COLO668 (cell line): ENCODE results near the gene KIF1B.
"Not testable (repeated sequence)": the region's sequence is repeated elsewhere in the genome, so short reads cannot be mapped to it uniquely, and the experiment has no call there.

ENCODE experiments used
- DNase-seq: peaks from one replicate; lab custom pipeline; 2025; ENCODE audit not compliant: unreplicated experiment; lab: John Stamatoyannopoulos, UW

The KIF1B gene

DNA sequence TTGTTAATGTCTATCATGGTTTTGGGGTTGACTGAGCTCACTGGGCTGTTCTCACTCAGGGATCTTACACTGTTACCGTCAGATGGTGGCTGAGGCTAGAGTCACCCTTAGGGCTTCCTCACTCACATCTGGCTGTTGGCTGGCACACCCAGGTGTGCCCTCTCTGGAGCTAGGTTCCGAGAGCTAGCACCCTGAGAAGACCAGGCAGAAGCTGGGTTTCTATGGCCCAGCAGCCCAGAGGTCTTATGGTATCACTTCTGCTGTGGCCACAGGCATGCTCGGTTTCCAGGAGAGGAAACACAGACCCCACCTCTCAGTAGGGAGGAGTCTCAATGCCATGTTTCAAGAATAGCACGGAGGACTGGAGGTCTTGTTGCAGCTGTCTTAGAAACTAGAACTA, 20.7 kb upstream of the KIF1B start:
- DNase-seq = no peak

DNA sequence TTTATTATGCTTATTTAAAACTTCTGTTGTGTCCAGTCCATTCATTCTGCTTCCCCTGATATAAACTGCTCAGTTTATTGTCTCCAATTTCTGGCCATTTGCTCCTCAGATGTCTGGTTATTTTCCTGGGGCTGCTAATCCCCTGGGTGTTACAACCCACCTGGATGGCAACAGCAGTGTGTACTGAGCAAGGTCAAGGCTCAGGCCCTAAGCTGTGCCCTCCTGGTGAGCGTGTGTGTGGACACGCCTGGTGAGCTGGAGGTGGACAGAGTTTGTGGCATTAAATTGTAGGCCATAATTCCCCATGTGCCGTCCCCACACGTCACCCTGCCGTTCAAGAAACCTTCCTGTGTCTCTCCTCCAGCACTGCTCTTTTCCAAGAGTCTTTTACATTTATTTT, 18.1 kb upstream of the KIF1B start:
- DNase-seq = no peak

DNA sequence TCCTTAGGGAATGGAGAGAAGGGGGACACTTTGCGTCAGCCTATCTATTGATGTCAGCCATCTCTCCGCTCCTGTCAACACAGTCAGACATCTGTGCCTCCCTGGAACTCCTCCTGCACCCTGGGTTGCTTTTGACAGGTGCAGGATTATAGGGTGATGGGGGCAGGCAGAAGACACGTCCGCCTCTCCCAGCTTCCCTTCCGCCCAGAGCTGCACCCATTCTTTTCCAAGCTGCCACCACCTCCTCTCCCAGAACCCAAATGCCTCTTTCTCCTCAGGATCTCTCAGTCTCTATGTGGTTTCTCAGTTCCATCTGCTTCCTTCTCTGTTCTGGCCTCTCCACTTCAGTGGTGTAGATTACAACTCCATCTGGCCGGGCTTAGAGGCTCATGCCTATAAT, 17.1 kb upstream of the KIF1B start:
- no peak for DNase-seq

DNA sequence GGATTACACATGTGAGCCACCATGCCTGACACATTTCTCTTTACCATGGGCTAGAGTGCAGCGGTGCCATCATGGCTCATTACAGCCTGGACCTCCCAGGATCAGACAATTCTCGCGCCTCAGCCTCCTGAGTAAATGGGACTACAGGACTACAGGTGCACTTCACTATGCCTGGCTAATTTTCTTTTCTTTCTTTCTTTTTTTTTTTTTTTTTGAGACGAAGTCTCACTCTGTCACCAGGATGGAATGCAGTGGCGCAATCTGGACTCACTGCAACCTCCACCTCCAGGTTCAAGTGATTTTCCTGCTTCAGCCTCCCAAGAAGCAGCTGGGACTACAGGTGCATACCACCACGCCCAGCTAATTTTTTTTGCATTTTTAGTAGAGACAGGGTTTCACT, 14.8 kb upstream of the KIF1B start:
- DNase-seq = no peak

DNA sequence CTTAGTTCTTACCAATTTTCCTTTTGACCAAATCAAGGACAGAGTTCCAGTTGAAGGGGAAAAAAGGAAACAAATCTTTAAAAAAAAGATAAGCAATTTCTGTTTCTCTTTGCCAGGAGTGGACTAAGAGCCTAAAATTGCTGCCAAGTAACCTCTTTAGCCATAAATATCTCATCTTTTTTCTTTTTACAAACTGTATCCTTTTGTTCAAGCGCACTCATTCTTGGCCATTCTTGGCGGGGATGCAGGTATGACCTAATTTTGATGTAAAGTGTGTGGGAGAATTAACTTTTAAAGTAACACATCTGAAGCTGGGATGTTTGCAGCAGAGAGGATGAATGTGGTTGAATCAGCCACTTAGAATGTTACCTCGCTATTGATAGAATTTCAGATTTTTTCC, 13.4 kb upstream of the KIF1B start:
- DNase-seq = no peak

DNA sequence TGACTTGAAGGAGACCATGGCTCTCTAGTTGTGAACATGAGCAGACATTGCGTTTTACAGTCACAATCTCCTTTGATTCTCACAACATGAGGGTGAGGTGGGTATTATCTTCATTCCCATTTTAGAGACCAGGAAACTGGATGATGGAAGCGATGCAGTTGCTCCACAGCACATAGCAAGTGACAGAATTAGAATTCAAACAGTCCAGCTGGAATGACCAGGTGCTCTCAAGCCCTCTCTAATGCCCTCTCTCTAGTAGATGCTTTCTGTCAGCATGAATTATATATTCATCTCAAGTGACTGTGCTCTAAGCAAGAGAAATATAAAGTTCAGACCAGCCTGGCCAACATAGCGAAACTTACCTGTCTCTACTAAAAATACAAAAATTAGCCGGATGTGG, 9.8 kb upstream of the KIF1B start:
- DNase-seq = no peak

DNA sequence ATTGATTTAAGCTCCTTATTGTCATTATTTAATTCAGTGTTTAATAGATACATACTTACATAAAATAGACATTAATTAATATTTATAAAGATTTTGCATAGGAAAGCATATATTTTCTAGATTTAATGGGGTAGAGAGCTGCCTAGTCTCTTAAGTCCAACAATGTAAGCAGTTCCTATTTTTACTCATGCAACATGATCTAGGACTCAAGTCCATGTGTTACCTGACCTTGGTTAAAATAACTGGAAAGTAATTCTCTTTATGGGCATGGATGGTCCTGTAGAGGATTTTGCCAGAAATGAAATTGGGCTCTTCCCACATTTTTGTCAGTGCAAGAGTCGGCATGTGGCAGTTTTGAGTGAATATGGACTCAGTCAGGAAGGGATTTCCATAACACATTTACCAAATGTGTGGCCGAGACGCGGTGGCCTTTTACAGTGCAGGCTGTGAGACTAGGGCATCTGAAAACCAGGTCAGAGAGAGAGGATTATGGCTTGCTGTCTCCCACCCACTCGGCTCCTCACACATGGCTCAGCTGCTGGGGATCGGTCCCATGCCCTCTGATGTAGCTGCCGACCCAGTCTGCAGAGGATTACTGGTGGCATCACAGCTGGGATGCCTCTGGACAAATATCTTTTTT, 6.2 kb upstream of the KIF1B start:
- DNase-seq = no peak

DNA sequence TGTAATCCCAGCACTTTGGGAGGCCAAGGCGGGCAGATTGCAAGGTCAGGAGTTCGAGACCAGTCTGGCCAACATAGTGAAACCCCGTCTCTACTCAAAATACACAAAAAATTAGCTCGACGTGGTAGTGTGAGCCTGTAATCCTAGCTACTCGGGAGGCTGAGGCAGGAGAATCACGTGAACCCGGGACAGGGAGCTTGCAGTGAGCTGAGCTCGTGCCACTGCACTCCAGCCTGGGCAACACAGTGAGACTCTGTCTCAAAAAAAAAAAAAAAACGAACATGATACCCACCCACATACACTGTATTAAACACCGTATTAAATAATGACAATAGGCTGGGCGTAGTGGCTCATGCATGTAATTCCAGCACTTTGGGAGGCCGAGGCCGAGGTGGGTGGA, 5.2 kb upstream of the KIF1B start:
- not testable (repeated sequence) for DNase-seq

DNA sequence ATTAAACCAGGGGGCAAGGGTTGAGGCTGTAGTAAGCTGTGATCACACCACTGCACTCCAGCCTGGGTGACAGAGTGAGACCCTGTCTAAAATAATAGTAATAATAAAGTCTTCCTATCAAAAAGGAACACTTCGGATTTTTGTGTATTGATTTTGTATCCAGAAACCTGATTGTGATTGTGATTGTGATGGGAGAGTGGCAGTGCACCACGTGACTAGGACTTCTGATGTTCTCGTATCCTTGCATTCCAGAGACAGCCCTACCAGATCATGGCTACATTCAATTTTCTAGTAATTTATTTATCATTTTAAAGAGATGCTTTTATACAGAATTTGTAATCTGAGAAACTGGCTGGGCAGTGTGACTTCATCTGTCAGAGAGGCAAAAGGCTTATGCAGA, 2.6 kb upstream of the KIF1B start:
- no peak for DNase-seq

DNA sequence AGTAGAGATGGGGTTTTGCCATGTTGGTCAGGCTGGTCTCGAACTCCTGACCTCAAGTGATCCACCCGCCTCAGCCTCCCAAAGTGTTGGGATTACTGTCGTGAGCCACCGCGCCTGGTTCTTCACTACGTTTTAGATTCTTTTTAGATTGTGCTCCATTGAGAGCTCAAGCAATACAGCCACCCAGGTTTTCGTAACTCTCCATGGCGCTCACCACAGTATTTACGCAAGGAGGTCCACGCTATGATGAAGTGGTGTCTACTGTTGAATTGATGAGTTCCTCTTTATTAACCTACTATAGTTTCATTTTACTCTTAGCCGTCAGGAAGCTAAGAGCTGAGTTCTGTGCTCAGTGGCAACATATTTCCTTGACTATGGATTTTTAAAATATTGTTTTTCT, 1.8 kb upstream of the KIF1B start:
- no peak for DNase-seq

DNA sequence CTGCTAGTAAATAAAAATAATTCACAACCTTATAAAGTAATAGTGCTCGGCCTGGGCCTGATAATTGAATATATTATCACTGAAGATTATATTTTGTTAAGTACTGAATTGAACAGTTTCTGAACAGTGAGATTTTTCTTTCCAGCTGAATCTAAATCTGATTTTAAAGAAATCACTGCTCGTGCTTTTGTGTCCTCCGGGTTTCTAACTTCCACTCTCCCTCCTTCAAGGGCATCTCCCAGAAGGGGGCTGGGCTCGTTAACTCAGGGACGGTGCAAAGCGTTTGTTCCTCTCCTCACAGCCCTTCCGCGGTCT, 823 bp upstream of the KIF1B start:
- DNase-seq = no peak

DNA sequence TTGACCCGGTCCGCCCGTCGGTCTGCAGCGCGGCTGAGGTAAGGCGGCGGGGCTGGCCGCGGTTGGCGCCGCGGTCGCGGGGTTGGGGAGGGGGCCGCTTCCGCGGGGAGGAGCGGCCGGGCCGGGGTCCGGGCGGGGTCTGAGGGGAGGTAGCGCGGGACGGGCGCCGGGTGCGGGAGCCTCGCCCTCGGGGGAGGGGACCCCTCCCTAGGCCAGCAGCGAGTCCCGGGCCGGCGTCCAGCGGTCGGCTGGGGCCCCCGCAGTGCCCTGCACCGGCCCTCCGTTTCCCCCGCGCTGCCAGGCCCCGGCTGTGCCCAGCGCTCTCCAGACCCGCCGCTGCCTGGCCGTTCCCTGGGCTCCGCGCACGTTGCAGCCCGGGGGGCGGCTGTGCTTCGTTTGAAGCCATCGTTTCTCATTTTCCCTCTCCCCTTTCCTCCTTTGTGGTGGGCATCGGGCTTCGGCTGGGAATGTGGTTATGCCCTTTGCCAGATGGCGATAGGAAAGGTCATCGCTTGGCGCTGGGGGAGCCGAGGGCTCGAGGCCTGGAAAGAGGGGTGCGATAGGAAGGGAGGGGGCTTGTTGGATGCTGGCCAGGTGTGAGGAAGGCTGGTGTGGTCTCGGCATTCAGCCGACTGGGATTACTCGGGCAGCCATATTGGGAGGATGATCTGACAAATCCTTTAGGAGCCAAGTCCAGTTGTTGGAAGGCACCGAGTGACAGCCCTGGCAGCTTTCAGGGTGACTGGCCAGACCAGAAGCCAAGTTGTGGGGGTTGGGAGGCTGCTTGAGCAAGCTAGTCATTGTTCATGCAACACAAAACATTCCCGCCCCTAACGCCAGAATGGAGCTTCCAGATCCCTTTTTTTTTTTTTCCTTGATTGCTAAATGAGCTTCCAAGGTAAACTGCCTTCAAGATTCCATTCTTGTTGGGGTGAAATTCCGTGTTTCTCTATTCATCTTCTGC, 753 bp downstream of the KIF1B start:
- DNase-seq = peak; percentile 79

DNA sequence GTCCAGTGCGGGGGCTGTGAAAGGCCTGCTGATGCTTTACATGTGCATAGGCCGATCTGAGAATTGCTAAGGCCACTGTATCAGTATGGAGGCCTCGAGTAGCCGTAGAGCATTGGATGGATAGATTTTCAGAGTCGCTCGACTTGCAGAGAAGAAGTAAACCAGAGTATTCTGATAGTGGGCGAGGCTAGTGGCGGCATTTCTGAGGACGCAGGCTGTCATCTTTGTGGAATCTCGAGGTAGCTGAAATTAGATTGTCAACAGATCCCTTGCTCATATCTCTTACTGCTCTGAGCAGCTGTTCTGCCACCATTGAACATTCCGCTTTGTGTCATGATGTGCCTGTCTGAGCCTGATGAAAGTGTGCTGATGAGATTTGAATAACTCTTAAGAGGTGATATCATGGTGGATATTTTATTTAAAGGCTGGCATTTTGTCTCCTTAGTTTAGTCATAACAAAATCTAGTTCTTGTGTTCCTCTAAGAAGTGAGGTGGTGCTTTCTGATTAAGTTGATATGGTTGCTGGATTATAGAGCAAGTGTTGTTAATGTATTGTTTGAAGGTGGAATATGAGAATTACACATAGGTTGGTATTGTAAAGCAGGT, 1.5 kb downstream of the KIF1B start:
- peak; percentile 63 for DNase-seq

DNA sequence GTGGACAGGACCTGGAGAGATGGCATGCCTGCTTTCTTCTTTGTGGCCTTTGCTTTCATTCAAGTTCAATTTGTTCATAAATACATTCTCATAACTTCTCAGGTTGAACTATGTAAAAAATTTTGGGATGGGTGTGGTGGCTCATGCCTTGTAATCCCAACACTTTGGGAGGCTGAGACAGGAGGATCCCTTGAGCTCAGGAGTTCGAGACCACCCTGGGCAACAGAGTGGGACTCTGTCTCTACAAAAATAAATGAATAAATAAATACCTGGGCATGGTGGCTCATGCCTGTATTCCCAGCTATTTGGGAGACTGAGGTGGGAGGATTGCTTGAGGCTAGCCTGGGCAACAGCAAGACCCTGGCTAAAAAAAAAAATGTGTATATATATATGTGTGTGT, 2.1 kb downstream of the KIF1B start:
- no peak for DNase-seq

DNA sequence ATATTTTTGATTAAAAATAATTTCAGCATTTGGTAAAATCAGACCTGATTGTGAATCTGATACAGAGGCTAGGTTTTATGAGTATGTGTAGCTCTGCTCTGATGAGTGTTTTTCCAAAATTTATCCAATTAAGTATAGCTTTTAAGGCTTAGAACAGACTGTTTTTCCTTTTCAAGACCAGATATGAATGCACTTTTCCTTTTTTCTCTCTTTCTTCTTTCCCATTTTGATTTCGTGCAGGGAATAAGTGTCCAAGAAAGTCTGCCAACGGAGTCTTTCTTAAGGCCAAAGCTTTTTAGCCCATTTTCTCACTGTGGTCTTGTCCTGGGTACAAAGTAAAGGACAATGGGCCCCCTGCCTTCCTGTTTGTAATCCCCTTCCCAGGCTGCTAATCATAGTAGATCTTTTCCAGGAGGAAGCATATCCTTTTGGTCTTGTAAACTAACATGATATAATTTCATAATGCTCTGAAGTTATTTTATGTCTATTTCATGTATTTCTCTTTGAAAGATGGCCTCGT, 2.9 kb downstream of the KIF1B start:
- DNase-seq = no peak

DNA sequence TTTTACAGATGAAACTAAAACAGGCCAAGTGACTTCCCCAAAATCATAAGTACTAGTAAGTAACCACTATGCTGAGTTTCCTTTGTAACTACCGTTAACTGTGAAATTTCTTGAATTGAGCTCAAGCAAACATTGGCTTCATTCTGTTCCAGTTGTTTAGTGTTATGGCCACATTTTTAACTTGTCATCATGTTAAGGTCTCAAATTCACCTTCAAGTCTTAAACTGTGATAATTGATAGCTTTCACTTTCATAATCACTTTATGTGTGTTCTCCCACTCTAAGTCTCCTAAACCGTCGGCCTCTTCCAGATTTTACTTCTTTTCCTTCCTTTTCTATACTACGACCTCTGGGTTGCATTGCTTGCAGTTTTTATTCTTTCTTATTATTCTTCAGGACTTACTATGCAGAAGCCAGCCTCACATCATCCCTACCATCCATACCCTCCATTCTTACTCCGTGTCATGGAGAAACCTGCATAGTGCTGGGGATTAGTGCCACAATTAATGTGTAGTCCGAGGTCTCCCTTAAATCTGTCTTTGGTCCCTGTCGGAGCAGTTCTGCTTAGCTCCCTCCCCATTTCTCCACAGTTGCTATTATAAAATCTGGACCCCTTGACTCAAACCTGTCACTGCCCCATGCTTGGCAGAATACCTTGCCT, 5.8 kb downstream of the KIF1B start:
- no peak for DNase-seq

DNA sequence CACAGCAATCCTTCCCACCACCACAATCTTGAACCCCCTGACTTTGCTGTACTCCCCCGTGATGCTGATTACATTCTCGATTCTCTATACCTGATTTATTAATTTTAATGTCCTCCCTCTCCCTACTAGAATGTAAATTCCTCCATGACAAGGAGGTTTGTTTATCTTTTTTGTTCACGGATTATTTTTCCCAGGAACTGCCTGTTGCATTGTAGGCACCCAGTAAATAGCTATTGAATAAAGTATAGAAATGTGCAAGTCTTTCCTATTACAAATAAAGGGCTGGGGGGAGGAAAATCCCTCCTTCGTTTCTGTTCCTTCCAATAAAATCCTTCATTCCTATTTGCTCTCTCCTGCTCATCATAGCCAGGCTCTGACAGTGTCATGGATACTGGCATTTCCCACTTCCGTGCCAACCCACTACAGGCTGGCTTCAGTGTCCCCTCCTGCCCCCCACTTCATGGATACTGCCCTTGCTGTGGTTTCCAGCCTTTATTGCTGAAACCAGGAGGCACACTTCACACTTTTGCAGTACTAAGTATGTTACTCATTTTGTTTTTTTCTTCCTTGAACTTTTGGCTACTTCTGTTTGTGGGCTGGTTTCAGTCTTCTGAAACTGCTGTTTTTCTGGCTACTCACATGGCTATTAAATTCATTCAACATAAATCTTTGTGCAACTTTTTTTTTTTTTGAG, 7.5 kb downstream of the KIF1B start:
- DNase-seq = no peak

DNA sequence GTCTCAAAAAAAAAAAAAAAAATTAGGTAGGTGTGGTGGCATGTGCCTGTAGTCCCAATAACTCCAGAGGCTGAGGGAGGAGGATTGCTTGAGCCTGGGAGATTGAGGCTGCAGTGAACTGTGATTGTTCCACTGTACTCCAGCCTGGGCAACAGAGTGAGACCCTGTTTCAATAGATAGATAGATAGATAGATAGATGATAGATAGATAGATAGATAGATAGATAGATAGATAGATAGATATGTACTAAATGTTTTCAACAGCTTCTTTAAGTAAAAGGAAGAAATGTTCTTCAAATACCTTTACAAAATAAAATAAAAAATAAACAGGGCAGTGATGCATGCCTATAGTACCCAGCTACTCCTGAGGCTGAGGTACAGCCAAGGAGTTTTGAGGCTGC, 9.8 kb downstream of the KIF1B start:
- no peak for DNase-seq

DNA sequence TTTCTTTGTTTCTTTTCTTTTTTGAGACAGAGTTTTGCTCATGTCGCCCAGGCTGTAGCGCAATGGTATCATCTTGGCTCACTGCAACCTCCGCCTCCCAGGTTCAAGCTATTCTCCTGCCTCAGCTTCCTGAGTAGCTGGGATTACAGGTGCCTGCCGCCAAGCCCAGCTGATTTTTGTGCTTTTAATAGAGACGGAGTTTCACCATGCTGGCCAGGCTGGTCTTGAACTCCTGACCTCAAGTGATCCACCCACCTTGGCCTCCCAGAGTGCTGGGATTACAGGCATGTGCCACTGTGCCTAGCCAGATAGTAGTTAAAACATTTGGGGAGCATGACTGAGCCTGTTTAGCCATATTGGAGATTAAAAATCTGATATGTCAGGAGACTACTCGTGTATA, 10.3 kb downstream of the KIF1B start:
- DNase-seq = not testable (repeated sequence)

DNA sequence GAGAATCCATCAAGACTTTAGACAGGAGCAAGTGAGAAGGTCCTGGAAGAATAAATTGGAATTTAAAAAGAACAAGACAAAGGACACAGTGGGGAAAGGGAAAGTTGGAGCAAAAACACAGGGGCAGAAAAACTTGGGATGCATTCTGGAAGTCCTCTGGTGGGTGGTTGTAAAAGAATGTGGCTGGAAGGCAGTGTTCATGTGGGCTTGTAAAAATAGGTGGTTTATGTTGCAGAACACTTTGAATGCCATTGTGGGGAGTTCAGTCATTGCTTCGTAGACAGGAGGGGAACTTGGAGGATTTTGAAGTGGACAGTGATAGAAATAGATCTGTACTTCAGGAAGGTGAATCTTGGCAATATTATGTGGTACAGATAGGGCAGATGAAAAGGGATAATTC, 15.2 kb downstream of the KIF1B start:
- DNase-seq = no peak

DNA sequence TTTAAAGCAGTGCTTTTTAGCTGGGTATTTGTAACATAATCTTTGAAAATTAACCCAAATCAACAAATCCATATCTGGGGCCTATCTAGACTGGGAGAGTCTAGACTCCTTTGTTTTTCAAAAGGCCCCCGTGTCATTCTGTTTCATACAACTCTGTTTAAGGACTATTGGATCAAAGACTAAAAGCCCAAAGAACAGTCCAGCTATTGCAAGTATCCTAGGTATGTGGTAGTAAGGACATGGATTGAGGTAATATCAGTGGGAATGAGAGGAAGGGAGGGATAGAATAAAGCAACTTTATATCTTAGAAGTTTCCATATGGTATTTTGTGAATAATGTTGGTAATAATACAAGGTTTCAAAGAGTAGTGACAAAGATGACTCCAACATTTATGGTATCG, 18.2 kb downstream of the KIF1B start:
- no peak for DNase-seq
